ENCODE measurements around the gene INKA1. TPM values are rescaled to one million over a fixed set of nuclear protein-coding genes. Genes with fewer than 3 reads are reported as not detected.
"Not testable (repeated sequence)": the region's sequence is repeated elsewhere in the genome, so short reads cannot be mapped to it uniquely, and the experiment has no call there.

INKA1 gene
- total RNA-seq, 1 donor from 2014 or later, result 29.8 TPM

DNA sequence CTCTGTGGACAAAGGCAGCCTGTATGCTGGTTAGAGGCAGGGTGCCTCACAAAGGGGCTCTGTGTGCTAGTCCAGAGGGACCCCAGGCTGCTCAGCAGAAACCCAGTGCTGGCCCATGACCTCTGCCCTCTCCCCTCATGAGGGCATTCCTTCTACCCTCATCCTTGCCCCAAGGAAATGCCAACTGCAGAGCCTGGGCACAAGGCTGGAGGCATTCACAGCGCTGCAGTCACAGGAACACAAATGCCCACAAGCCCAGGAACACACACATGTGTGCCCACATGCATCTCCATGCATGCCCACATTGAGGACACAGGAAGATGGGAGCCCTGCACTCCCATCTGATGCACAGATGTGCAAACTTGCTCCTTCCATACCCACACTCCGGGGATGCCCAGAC, 3.8 kb downstream of the INKA1 start:
- no peak for DNase-seq (ENCODE audit: extremely low read depth, low read depth, low spot score)

DNA sequence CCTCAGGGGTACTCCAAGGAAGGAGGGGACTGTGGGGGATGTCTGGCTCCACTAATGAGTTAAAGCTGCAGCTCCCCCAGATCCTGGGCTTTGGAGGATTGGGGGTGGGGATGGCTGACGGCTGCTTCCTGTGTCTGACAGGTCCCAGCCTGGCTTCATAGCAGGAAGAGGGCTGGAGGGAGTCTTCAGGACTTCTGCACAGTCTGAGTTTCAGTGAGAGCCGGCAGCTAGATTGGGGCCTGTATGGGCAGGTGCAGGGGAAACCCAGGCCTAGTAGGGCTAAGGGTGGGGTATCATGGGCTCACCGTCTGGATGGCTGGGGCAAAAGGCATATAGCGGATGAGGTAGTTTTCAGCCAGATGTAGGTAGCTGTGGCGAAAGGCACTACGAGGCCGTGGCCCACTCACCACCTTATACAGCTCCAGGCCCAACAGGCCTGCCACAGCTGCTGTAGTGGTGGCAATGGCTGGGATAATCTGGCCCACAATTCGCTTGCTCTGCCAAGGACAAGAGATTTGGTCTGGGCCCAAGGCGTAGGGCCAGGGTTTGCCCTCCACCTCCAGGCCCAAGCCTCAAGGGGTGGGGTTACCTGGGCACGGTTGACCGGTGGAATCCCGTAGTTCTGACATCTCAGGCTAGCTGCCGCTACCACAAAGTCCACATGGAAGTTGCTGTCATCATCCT, 4.5 kb downstream of the INKA1 start:
- no peak for DNase-seq (ENCODE audit: extremely low read depth, low read depth, low spot score)

DNA sequence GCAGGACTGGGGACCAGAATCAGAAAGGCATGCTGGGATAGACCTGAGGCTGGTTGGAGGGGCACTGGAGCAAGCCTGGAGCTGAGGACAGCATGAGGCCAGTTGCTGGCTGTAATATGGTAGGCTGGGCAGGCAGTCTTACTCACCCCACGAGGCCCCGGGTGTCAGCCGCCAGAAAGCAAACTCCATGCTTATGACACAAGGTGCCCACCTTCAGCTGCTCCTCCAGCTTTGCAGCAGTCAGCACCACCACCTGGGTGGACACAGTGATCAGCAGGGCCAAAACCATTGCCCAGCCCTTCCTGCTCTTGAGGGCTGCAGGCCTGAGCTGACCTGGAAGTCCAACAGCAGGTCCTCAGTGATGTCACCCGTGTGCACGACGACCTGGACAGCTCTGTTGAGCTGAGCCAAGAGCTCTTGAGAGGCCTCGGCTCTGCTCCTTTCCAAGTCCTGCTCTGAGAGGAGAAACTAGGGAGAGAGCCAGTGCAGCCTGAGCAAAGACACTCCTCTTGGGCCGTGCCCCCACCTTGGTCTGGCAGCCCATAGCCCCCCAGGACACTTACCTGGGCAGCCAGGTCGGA, 9.9 kb downstream of the INKA1 start:
- DNase-seq (ENCODE audit: extremely low read depth, low read depth, low spot score), result no peak

DNA sequence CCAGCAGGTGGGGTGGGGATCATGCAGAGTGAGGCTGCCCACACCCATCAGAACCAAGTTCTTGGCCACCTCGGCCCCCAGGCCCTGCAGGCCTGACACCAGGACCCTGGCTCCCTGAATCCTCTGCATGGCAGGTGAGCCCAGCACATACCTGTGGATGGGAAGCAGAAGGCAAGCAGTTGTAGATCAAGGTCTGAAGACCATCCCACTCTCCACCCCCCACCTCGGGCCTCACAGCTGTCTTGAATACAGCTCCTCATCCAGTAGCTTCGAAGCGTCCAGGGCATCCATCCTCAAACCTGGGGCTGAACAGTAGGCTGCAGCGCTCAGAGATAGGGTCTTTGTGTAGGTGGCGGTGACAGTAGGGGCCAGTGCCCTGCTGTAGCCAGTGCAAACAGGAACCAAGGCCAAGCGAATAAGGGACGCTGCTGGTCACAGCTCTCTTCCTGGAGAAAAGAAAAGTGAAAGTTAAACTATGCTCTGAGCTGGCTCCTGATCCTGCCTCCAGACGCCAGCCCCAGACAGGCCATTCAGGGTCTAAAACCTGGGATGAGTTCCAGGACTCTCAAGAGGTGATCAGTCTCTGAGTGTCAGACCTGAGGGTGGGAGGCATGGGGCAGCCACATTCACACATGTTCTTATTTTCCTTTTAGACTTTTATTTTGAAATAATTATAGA, 10.6 kb downstream of the INKA1 start, which contains the start of gene UBA7:
Gene UBA7 (minus strand): TSS at position 457 of the 678 bp plus-strand sequence. CDS start 166 bp downstream, at position 291.
- DNase-seq (ENCODE audit: extremely low read depth, low read depth, low spot score), result no peak

DNA sequence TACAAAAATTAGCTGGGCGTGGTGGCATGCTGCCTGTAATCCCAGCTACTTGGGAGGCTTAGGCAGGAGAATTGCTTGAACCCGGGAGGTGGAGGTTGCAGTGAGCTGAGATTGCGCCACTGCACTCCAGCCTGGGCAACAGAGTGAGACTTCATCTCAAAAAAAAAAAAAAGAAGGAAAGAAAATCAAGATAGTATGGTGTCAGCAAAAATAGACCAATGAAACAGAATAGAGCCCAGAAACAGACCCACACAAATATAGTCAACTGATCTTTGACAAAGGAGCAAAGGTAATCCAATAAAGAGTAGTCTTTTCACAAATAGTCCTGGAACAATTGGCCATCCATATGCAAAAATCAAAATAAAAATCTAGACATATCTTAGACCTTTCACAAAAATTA, 20.1 kb downstream of the INKA1 start:
- DNase-seq (ENCODE audit: extremely low read depth, low read depth, low spot score), result not testable (repeated sequence)

DNA sequence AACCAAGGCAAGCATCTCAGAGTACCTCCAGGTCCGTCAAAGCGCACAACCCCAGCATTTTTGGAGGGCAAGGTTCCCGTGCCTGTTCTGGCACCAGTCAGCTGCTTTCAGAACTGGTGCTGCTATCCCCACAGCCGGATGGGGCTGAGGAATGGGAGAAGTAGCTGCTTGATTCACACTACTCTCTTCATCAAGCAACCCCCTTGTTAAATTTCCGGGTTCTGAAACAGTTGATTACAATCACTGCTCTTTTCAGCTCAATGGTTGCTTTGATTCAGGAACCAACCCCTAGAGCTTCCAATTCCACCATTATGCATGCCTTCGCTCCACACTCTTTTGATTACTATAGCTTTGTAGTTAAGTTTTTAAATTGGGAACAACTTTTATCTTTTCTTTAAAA, 23.0 kb downstream of the INKA1 start:
- DNase-seq (ENCODE audit: extremely low read depth, low read depth, low spot score), result no peak

DNA sequence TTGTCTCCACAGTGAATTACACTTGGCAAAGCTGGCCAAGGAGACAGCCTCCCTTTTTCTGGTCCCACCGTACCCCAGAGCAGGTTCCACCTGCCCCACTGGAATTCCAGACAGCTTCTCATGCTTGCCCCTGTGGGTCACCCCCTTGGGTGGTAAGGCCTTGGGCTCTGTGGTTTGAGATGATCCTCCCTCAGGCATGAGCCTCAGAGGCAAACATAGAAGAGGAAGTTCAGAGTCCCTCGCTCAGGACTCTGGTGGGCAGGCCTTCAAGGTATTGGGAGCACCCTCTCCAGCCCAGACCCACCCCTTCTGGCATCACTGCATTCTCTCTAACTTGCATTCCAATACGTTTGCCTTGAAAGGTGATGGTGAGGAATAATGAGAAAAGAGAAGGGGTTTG, 28.3 kb downstream of the INKA1 start:
- DNase-seq (ENCODE audit: extremely low read depth, low read depth, low spot score), result no peak

DNA sequence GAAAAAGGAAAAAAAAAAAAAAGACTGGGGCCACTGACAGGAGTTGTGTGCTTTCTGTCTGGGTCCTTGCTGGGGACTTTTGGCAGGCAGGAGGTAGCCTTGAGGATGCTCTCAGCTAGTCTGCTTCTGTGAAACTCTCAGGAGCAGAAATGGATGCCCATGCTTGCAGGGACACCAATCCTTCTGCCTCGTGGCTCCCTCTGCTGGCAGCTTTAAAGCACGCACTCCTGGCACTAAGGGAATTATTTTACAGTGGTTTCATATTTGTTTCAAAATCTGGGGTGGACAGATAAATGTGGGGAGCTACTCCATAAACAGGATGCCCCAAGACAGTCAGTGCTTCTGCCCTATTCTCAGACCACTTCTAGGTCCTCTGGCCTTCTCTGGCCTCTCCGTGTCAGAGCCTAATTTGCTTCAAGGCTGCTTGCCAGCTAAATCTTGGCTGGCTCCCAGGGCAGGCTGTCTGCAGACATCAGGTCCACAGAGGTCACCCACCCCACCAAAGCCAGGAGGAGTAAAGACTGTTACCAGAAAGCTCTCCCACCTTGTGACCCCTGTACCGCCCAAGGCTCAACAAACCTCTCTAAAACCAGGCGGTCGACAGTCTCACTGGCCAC, 36.2 kb downstream of the INKA1 start:
- peak; percentile 41 for DNase-seq (ENCODE audit: extremely low read depth, low read depth, low spot score)

DNA sequence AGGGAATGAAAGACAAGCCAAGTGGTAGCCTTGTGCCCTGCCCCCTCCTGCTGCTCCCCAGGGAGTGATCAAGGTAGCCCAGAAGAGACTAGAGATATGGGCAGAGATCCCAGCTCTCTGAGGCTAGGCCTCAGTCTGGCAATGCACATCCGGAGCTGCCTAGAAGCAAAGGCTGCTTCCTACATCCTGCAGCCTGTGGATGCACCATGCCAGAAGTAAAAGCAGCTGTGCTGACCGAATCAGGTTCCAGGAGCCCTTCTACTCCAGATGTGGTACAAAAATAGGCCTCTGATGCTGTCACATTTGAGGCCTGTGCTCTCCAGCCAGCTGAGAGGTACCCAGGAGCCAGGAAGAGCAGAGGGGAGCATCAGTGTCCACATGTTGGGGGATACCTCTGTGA, 37.3 kb downstream of the INKA1 start:
- DNase-seq (ENCODE audit: extremely low read depth, low read depth, low spot score), result no peak

DNA sequence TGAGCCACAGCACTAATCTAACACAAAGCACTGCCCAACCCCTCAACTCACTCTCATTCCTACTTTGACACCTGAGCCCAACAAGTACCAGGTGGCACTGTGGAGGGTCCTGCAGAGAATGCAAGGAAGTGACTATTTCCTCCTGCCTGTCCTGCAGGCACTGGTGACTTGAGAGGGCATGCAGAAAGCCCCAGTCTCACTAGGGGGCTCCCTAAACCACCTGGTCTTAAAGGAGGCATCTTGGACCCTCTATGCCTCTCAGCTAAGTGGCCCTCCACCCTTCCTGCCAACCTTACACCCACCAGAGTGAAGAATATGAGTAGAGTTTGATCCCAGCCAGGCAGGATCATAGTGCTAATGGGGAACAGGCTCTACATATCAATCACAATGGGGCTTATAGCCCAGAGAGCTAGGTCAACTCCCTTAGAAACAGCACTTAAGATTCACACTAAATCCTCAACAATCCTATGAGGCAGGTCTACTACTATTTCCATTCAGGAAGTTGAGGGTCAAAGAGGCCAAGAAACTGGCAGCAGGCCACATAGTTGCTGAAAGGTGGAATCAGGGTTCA, 38.1 kb downstream of the INKA1 start:
- peak; percentile 36 for DNase-seq (ENCODE audit: extremely low read depth, low read depth, low spot score)

DNA sequence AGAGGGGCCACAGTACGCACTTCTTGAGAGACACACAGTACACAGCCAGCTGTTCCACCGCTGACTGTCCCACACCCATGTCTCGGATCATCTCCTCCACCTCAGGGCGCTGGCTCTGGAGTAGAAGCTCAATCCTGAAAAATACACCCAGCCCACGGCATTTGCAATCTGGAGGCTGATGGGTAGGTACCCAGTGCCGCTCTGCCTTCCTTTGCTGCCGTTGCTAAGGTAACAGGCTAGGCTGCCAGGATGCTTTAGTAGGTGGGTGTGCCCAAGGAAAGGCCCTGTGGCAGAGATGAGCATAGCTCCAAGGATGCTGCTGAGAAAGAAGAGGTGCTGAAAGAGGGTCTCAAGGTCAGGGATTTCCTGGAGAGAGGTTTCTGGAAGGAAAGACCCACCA, 38.7 kb downstream of the INKA1 start:
- no peak for DNase-seq (ENCODE audit: extremely low read depth, low read depth, low spot score)

DNA sequence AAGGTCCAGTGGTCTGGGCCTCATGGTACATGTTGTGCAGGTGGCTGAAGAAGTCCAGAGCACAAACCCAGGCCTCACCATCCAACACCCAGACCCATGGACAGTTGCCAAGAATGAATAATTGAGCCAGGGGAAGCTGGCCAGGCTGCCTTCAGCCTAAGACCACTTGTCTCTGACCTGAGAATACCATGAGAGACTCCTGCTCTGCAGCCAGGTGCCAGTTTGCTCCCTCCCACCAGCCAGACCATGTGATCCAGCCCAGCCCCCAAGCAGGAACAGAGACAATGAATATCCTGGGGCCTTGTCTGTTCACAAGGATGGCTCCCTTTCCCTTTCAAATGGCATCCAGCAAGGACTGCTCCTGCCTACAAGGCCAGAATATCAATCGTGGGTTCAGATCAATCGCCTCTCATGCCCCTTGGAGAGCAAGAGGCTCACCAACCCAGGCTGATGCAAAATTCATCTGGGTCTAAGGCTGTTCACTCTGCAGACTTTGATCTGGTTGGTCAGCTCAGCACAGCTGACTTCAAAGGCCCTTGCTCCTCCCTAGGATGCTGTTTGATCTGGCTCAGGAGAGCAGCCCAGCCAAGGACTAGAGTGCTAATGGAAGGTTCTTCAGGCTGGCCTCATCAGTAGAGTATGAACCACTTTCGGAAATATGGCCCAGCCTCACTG, 39.9 kb downstream of the INKA1 start:
- DNase-seq (ENCODE audit: extremely low read depth, low read depth, low spot score), result no peak

DNA sequence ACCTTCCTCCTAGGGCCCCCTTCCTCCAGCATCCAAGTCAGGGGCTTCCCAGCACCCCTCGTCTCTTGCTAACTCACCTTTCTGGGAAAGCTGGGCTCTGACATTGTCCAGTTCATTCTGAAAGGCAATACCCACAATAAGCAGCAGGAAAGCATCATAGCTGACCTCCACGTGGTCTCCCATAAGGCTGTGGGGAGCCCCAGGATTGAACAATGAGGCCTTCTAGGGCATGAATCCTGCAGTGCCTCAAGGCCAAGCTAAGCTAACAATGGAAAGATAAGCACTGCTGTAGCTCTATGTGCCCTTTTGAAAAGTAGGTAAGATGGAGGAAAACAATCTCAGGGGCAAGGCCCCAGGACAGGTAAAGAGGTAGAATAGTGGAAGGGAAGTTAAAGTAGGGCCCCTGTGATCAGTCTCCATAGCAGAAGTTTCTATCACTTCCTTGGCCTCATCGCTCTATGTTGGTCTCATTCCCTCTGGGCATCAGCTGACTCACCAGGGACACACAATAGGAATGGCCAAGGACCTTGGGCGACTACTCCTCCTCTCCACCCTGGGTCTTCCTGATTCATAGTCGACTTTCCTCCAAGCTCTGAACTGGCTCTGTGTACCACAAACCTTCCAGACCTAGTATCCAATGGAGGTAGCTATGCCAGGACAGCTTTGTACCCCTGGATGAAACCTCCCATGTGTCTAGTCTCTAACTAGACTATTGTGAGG, 41.6 kb downstream of the INKA1 start:
- no peak for DNase-seq (ENCODE audit: extremely low read depth, low read depth, low spot score)

DNA sequence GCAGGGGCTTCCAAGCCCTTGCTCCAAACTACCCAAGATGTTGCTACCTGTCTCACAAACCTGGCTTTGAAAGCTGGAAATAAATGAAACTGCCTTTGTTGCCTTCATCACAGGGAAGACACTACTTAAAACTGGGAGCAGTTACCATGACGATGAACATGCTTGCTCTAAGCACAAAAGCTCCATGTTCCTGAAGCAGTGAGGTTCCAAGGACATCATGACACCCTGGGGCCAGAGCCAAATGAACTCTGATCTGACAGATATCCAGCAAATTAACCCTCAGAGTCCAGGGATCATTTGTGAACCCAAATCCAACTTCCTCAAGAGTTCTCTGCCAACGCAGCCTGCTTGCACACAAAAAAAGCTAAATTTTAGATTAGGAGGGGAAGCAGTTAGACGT, 42.6 kb downstream of the INKA1 start:
- no peak for DNase-seq (ENCODE audit: extremely low read depth, low read depth, low spot score)

Other genes with a start within 250 kb of the INKA1 start
- gene BSN, start 248.8 kb upstream of the INKA1 start, total RNA-seq, result 0.10 and 0.29 TPM in 2 replicates
- gene APEH, start 128.9 kb upstream of the INKA1 start, total RNA-seq, result 58.5 and 73.2 TPM in 2 replicates
- gene MST1, start 113.8 kb upstream of the INKA1 start, total RNA-seq, result 6.7 and 9.6 TPM in 2 replicates
- gene RNF123, start 113.7 kb upstream of the INKA1 start, total RNA-seq, result 26.4 and 35.5 TPM in 2 replicates
- 0.19 and 1.2 TPM in 2 replicates for gene AMIGO3, start 83.6 kb upstream of the INKA1 start, total RNA-seq
- gene GMPPB, start 79.3 kb upstream of the INKA1 start, total RNA-seq, result 27.6 and 33.0 TPM in 2 replicates
- gene IP6K1, start 16.7 kb upstream of the INKA1 start, total RNA-seq, result 50.5 and 59.3 TPM in 2 replicates
- not detected in 2 replicates for gene CDHR4, start 3.4 kb upstream of the INKA1 start, total RNA-seq
- gene UBA7, start 10.7 kb downstream of the INKA1 start, total RNA-seq, result 46.2 and 79.4 TPM in 2 replicates
- 2.7 and 5.2 TPM in 2 replicates for gene TRAIP, start 53.3 kb downstream of the INKA1 start, total RNA-seq
- gene CAMKV, start 66.6 kb downstream of the INKA1 start, total RNA-seq, result not detected in 2 replicates
- 0.10 and 0.18 TPM in 2 replicates for gene MST1R, start 100.6 kb downstream of the INKA1 start, total RNA-seq
- 12.4 and 19.8 TPM in 2 replicates for gene MON1A, start 126.5 kb downstream of the INKA1 start, total RNA-seq
- 45.8 and 61.6 TPM in 2 replicates for gene RBM6, start 136.9 kb downstream of the INKA1 start, total RNA-seq